ENCODE data around the gene SOX1. TPM values are rescaled to one million over a fixed set of nuclear protein-coding genes. Genes with fewer than 3 reads are reported as not detected.

Gene SOX1
- polyA plus RNA-seq, 3 donors: not detected

DNA sequence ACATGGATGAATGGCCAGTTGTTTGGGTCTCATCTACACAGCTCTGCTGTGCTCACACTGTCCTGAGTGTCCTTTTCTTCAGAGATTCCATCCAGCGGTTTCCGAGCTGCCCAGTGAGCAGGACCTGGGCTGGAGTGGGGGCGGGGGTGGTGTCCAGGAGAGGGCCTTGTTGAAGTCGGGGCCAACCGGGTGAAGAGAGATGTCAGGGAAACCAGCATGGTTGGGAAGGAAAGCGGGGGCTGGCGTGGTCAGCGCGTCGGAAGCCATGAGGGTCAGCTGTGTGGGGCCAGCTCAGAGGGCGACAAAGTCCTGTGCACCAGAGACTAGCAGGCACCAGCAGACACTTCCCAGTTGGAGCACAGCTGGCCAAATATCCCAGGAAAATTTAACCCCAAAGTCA is 37.8 kb upstream of the SOX1 start:
- Mint-ChIP-seq H3K27ac (no peak overlapping the region), H3K9me3 (peaks cover 5 to 18% (median 9%) of the 10 kb centered on the region in 7 donors), H3K36me3 (no peaks in the 10 kb centered on the region), H3K27me3 (ENCODE audit: low read depth in 3 of 3) (peaks cover 2 to 6% (median 5%) of the 10 kb centered on the region in 3 donors), H3K4me3 (no peak overlapping the region), H3K4me1 (no peaks in the 10 kb centered on the region)
- H2AFZ ChIP-seq (ENCODE audit: insufficient read depth, low read depth, low read length, poor library complexity, severe bottlenecking): no peak overlapping the region
- H3K9ac ChIP-seq (ENCODE audit: insufficient read depth, low read length, poor library complexity, severe bottlenecking): no peak overlapping the region
- H3K27ac ChIP-seq (ENCODE audit: low read depth in 1 of 2, low read length in 2 of 2): no peak overlapping the region
- no peaks in the 10 kb centered on the region for H3K36me3 ChIP-seq (replicated peaks in 1 of 2; ENCODE audit: control insufficient read depth in 1 of 2, insufficient read depth in 2 of 2, low read length in 2 of 2)
- no peak for DNase-seq
- H3K4me1 ChIP-seq (ENCODE audit: control insufficient read depth in 1 of 2, insufficient read depth in 2 of 2, low read length in 2 of 2): no peaks in the 10 kb centered on the region
- intact Hi-C loops (cut with micrococcal nuclease): no loop called here
- peaks cover 0 to 11% of the 10 kb centered on the region in 2 donors for H3K9me3 ChIP-seq (replicated peaks in 1 of 2; ENCODE audit: control insufficient read depth in 1 of 2, insufficient read depth in 1 of 2, low read length in 2 of 2)
- H3K4me2 ChIP-seq (replicated peaks; ENCODE audit: extremely low read depth, low read length, poor library complexity, severe bottlenecking): no peak overlapping the region
- TF ChIP-seq, protein P1, sequence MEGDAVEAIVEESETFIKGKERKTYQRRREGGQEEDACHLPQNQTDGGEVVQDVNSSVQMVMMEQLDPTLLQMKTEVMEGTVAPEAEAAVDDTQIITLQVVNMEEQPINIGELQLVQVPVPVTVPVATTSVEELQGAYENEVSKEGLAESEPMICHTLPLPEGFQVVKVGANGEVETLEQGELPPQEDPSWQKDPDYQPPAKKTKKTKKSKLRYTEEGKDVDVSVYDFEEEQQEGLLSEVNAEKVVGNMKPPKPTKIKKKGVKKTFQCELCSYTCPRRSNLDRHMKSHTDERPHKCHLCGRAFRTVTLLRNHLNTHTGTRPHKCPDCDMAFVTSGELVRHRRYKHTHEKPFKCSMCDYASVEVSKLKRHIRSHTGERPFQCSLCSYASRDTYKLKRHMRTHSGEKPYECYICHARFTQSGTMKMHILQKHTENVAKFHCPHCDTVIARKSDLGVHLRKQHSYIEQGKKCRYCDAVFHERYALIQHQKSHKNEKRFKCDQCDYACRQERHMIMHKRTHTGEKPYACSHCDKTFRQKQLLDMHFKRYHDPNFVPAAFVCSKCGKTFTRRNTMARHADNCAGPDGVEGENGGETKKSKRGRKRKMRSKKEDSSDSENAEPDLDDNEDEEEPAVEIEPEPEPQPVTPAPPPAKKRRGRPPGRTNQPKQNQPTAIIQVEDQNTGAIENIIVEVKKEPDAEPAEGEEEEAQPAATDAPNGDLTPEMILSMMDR (IDR thresholded peaks at IDR 0.05): no peak
- H4K20me1 ChIP-seq (ENCODE audit: insufficient read depth, low read length): no peaks in the 10 kb centered on the region
- H3K79me2 ChIP-seq (ENCODE audit: insufficient read depth, low read length): no peaks in the 10 kb centered on the region
- no peaks in the 10 kb centered on the region for H3K27me3 ChIP-seq (ENCODE audit: control insufficient read depth in 2 of 2, insufficient read depth in 2 of 2, low read length in 2 of 2)
- H3K4me3 ChIP-seq (replicated peaks in 1 of 3; ENCODE audit: low read depth in 2 of 3, low read length in 3 of 3): no peak overlapping the region
- WGBS (ENCODE audit: insufficient coverage): 96% methylated on average over 9 of the region's 11 CpGs

DNA sequence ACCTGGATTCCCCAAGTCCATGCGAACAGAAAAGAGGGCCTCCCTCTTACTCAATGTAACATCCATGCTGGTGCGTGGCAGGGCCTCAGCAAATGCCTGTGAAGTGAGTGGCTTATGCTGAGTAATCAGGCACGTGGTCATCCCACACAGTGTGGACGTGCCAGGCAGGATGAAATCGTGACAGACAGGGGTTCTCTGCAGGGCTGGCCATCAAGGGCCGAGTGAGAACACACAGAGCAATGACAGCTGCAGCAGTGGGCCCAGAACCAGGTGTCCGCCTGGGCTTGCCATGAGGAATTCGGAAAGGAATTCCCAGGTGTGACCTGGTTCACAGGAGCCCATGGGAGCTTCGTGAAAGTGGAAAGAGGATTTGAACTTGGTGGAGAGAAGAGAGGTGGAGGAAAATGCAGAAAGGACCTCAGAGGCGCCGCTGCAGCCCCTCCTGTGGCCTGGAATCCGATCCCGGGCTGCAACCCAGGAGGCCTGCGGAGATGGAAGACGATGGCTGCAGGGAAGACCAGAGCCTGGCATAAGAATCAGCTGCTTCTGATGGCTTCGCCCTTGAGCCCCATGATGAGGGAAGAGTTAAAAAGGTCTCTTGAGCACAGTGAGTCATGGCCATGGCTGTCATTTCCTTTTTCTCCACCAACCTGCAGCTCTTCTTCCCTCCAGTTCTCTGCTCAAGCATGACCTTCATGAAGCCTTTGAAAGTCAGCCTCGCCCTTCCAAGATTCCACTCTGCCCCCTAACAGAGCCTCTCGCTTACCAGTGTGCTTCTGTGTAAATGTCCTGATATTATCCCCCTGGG is 34.6 kb upstream of the SOX1 start:
- Histone ChIP-seq H3K27me3 (ENCODE audit: control insufficient read depth in 2 of 2, insufficient read depth in 2 of 2, low read length in 2 of 2) (no peaks in the 10 kb centered on the region), H3K4me3 (replicated peaks in 1 of 3; ENCODE audit: low read depth in 2 of 3, low read length in 3 of 3) (no peak overlapping the region), H3K36me3 (replicated peaks in 1 of 2; ENCODE audit: control insufficient read depth in 1 of 2, insufficient read depth in 2 of 2, low read length in 2 of 2) (no peaks in the 10 kb centered on the region), H2AFZ (ENCODE audit: insufficient read depth, low read depth, low read length, poor library complexity, severe bottlenecking) (no peak overlapping the region), H3K4me1 (ENCODE audit: control insufficient read depth in 1 of 2, insufficient read depth in 2 of 2, low read length in 2 of 2) (no peaks in the 10 kb centered on the region), H4K20me1 (ENCODE audit: insufficient read depth, low read length) (no peaks in the 10 kb centered on the region), H3K27ac (ENCODE audit: low read depth in 1 of 2, low read length in 2 of 2) (no peak overlapping the region), H3K79me2 (ENCODE audit: insufficient read depth, low read length) (no peaks in the 10 kb centered on the region), H3K9me3 (replicated peaks in 1 of 2; ENCODE audit: control insufficient read depth in 1 of 2, insufficient read depth in 1 of 2, low read length in 2 of 2) (peaks cover 0 to 6% of the 10 kb centered on the region in 2 donors), H3K4me2 (replicated peaks; ENCODE audit: extremely low read depth, low read length, poor library complexity, severe bottlenecking) (no peak overlapping the region), H3K9ac (ENCODE audit: insufficient read depth, low read length, poor library complexity, severe bottlenecking) (no peak overlapping the region)
- Mint-ChIP-seq H3K27ac (no peak overlapping the region), H3K4me3 (no peak overlapping the region), H3K36me3 (no peaks in the 10 kb centered on the region), H3K4me1 (no peaks in the 10 kb centered on the region), H3K9me3 (peaks cover 0 to 12% (median 4%) of the 10 kb centered on the region in 7 donors), H3K27me3 (ENCODE audit: low read depth in 3 of 3) (peaks cover 0 to 5% (median 3%) of the 10 kb centered on the region in 3 donors)
- 78% methylated on average over 16 of the region's 18 CpGs for WGBS (ENCODE audit: insufficient coverage)
- TF ChIP-seq, protein P1 (IDR thresholded peaks at IDR 0.05): no peak
- no peak for DNase-seq
- intact Hi-C loops (cut with micrococcal nuclease): no loop called here
